Measurements from ENCODE around the gene C19orf25.

GRCh38 chr19:1446713-1447481 is 32.1 kb downstream of the C19orf25 start:
- TF ChIP-seq CTCF (IDR thresholded peaks at IDR 0.05; ENCODE audit: poor library complexity, severe bottlenecking): no peak
- no peak for TF ChIP-seq EP300 (conservative IDR thresholded peaks at IDR 0.05; ENCODE audit: poor library complexity, severe bottlenecking)
- no peak for TF ChIP-seq MXI1 (conservative IDR thresholded peaks at IDR 0.05; ENCODE audit: poor library complexity, severe bottlenecking)
- TF ChIP-seq SMC3 (conservative IDR thresholded peaks at IDR 0.05; ENCODE audit: poor library complexity): no peak
- no peak for TF ChIP-seq RAD21 (conservative IDR thresholded peaks at IDR 0.05)
- no peak for TF ChIP-seq POLR2AphosphoS5 (IDR thresholded peaks at IDR 0.05)
- no peak for TF ChIP-seq TAF1 (IDR thresholded peaks at IDR 0.05; ENCODE audit: low read depth)
- peak; percentile 70 for TF ChIP-seq REST (IDR thresholded peaks at IDR 0.05; ENCODE audit: borderline replicate concordance)
- TF ChIP-seq EZH2 (IDR thresholded peaks at IDR 0.05; ENCODE audit: borderline replicate concordance, insufficient read depth, low read length, poor library complexity, severe bottlenecking): no peak
